HEK293 (cell line): Measurements from ENCODE around the gene KCNK1.

Experiments
- CTCF ChIP-seq: fragments of 450-650 bp; formaldehyde crosslinking; IDR thresholded peaks from 2 replicates; pipeline ENCODE4 v1.5.1; 2016; ENCODE audit warnings: missing biosample characterization, missing genetic modification characterization
- REPIN1 ChIP-seq: fragments of 450-650 bp; formaldehyde crosslinking; IDR thresholded peaks from 2 replicates; pipeline ENCODE4 v1.5.1; 2017; ENCODE audit warnings: missing biosample characterization, missing genetic modification characterization, low read depth
- SETDB1 ChIP-seq: IDR thresholded peaks from one replicate; pipeline ENCODE4 v1.6.1; 2017; ENCODE audit warnings: mild to moderate bottlenecking, low read length, moderate library complexity, mixed read lengths; ENCODE audit not compliant: insufficient read length
- WT1 ChIP-seq: fragments of 450-650 bp; formaldehyde crosslinking; IDR thresholded peaks from 2 replicates; pipeline ENCODE4 v1.5.1; 2016; ENCODE audit warnings: missing biosample characterization, missing genetic modification characterization
- ZFP3 ChIP-seq: fragments of 450-650 bp; formaldehyde crosslinking; IDR thresholded peaks from 2 replicates; pipeline ENCODE4 v1.5.1; 2016; ENCODE audit warnings: low read depth, missing biosample characterization, missing genetic modification characterization
- ZFP69B ChIP-seq: fragments of 450-650 bp; formaldehyde crosslinking; IDR thresholded peaks from 2 replicates; pipeline ENCODE4 v1.5.1; 2016; ENCODE audit warnings: missing biosample characterization, missing genetic modification characterization
- ZNF10 ChIP-seq: fragments of 450-650 bp; formaldehyde crosslinking; IDR thresholded peaks from 2 replicates; pipeline ENCODE4 v1.5.1; 2017; ENCODE audit warnings: missing biosample characterization, missing genetic modification characterization
- ZNF391 ChIP-seq: fragments of 450-650 bp; formaldehyde crosslinking; IDR thresholded peaks from 2 replicates; pipeline ENCODE4 v1.5.1; 2016; ENCODE audit warnings: low read depth, missing biosample characterization, missing genetic modification characterization, borderline replicate concordance
- ZNF514 ChIP-seq: fragments of 450-650 bp; formaldehyde crosslinking; IDR thresholded peaks from 2 replicates; pipeline ENCODE4 v1.5.1; 2016; ENCODE audit warnings: missing biosample characterization, missing genetic modification characterization
- TF ChIP-seq, protein P1 (sequence below): fragments of 450-650 bp; formaldehyde crosslinking; IDR thresholded peaks from 2 replicates; pipeline ENCODE4 v1.5.1; 2016; ENCODE audit warnings: missing biosample characterization, missing genetic modification characterization, low read depth
- TF ChIP-seq, protein P2 (sequence below): fragments of 450-650 bp; formaldehyde crosslinking; IDR thresholded peaks from 2 replicates; pipeline ENCODE4 v1.5.1; 2016; ENCODE audit warnings: missing biosample characterization, missing genetic modification characterization
- TF ChIP-seq, protein P3 (sequence below): fragments of 450-650 bp; formaldehyde crosslinking; IDR thresholded peaks from 2 replicates; pipeline ENCODE4 v1.5.1; 2016; ENCODE audit warnings: missing biosample characterization, missing genetic modification characterization

GRCh38 chr1:233572896-233573295 is 41.0 kb upstream of the KCNK1 start:
- TF ChIP-seq WT1 (tag by site-specific recombination) (no peak), CTCF (tag by site-specific recombination) (no peak), ZFP69B (tag by site-specific recombination) (no peak), ZNF391 (tag by site-specific recombination) (no peak), ZNF514 (tag by site-specific recombination) (no peak), ZFP3 (no peak), REPIN1 (no peak), ZNF10 (tag by site-specific recombination) (no peak), SETDB1 (no peak)
- TF ChIP-seq, protein P1, sequence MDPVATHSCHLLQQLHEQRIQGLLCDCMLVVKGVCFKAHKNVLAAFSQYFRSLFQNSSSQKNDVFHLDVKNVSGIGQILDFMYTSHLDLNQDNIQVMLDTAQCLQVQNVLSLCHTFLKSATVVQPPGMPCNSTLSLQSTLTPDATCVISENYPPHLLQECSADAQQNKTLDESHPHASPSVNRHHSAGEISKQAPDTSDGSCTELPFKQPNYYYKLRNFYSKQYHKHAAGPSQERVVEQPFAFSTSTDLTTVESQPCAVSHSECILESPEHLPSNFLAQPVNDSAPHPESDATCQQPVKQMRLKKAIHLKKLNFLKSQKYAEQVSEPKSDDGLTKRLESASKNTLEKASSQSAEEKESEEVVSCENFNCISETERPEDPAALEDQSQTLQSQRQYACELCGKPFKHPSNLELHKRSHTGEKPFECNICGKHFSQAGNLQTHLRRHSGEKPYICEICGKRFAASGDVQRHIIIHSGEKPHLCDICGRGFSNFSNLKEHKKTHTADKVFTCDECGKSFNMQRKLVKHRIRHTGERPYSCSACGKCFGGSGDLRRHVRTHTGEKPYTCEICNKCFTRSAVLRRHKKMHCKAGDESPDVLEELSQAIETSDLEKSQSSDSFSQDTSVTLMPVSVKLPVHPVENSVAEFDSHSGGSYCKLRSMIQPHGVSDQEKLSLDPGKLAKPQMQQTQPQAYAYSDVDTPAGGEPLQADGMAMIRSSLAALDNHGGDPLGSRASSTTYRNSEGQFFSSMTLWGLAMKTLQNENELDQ (tag by site-specific recombination) = no peak
- TF ChIP-seq, protein P2, sequence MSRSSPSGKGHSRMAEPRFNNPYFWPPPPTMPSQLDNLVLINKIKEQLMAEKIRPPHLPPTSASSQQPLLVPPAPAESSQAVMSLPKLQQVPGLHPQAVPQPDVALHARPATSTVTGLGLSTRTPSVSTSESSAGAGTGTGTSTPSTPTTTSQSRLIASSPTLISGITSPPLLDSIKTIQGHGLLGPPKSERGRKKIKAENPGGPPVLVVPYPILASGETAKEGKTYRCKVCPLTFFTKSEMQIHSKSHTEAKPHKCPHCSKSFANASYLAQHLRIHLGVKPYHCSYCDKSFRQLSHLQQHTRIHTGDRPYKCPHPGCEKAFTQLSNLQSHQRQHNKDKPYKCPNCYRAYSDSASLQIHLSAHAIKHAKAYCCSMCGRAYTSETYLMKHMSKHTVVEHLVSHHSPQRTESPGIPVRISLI = no peak
- TF ChIP-seq, protein P3, sequence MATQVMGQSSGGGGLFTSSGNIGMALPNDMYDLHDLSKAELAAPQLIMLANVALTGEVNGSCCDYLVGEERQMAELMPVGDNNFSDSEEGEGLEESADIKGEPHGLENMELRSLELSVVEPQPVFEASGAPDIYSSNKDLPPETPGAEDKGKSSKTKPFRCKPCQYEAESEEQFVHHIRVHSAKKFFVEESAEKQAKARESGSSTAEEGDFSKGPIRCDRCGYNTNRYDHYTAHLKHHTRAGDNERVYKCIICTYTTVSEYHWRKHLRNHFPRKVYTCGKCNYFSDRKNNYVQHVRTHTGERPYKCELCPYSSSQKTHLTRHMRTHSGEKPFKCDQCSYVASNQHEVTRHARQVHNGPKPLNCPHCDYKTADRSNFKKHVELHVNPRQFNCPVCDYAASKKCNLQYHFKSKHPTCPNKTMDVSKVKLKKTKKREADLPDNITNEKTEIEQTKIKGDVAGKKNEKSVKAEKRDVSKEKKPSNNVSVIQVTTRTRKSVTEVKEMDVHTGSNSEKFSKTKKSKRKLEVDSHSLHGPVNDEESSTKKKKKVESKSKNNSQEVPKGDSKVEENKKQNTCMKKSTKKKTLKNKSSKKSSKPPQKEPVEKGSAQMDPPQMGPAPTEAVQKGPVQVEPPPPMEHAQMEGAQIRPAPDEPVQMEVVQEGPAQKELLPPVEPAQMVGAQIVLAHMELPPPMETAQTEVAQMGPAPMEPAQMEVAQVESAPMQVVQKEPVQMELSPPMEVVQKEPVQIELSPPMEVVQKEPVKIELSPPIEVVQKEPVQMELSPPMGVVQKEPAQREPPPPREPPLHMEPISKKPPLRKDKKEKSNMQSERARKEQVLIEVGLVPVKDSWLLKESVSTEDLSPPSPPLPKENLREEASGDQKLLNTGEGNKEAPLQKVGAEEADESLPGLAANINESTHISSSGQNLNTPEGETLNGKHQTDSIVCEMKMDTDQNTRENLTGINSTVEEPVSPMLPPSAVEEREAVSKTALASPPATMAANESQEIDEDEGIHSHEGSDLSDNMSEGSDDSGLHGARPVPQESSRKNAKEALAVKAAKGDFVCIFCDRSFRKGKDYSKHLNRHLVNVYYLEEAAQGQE (tag by site-specific recombination) = no peak
